Non-pigmented ciliary epithelial cell (primary cell): Measurements from ENCODE around the gene KCNJ6.
A peak's percentile ranks its signal among the peaks of the same experiment; 100 is the strongest.

Source experiments
- DNase-seq: peaks from one replicate; pipeline ENCODE4 v3.0.0-alpha.2; 2010; ENCODE audit warnings: low read depth

KCNJ6 gene

DNA sequence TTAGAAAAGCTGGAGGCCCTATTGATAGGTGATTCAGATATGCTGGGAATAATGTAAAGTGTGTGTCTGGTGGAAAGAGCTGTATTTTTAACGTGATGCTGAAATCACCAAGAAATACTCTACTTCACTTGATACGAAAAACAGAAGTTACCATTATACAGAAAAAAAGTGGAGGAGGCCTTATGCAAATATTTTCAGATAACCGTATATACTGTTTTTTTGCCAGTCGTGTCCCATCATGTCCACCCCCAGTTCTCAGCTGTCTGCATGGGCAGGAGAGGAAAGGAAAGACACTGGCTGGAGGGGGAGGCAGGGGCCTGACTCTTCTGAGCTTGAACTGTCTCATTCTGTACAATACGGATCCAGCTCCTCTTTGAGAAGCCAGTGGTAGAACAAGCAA lies 51.1 kb downstream of the KCNJ6 start:
- no peak for DNase-seq

DNA sequence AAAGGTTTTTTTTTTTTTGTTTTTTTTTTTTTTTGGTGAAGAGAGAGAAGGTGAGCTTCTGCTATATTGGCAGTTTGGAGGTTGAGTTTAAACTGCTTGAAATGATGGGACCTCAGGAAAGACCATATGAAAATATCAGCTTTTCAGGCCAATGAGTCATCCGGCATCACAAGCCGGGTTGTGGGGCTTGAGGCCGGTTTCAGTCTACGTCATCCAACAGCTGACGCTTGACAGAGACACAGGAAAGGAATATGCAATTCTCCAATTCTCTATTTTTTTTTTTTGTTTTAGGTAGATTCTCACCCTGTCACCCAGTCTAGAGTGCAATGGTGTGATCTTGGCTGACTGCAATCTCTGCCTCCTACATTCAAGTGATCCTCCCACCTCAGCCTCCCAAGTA lies 52.4 kb downstream of the KCNJ6 start:
- peak; percentile 71 for DNase-seq

GRCh38 chr21:37862536-37862935 lies 53.7 kb downstream of the KCNJ6 start:
- DNase-seq: no peak

DNA sequence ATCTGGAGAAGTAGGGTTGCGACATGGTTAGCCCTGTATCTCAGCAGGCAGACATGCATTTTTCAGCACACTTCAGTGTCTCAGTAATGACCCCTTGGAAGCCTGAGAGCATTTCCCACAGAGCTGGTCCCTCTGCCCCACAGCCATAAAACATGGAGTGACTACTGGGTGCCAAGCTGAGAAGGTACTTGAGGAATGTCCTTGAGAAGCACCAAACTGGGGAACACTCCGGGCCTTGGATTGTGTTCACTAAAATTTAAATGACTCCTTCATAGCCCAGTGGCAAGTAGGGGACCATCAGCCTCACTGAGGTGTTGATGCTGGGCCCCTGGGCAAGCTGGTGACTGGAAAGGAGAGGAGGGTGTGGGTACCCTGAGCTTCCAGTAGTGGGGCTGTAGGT lies 54.7 kb downstream of the KCNJ6 start:
- no peak for DNase-seq

DNA sequence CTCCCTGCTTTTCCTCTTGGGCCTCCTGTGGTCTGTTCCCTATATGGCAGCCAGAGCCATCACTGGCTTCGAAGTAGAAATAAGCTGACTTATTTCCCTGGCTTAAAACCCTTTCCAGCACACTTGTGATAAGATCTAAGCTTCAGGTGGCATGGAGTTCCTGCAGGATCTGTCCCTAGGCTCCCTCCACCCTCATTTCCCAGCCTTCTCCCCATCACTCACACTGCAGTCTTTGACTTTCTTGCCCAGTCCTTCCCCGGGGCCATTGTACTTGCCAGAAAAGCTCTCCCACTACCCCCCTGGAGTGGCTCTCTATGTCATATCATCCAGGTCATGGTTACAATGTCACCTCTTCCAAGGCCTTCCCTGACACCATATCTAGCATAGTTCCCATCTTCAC lies 55.8 kb downstream of the KCNJ6 start:
- DNase-seq: no peak

GRCh38 chr21:37855647-37856625 lies 60.3 kb downstream of the KCNJ6 start:
- no peak for DNase-seq

GRCh38 chr21:37855271-37855646 lies 61.0 kb downstream of the KCNJ6 start:
- no peak for DNase-seq

DNA sequence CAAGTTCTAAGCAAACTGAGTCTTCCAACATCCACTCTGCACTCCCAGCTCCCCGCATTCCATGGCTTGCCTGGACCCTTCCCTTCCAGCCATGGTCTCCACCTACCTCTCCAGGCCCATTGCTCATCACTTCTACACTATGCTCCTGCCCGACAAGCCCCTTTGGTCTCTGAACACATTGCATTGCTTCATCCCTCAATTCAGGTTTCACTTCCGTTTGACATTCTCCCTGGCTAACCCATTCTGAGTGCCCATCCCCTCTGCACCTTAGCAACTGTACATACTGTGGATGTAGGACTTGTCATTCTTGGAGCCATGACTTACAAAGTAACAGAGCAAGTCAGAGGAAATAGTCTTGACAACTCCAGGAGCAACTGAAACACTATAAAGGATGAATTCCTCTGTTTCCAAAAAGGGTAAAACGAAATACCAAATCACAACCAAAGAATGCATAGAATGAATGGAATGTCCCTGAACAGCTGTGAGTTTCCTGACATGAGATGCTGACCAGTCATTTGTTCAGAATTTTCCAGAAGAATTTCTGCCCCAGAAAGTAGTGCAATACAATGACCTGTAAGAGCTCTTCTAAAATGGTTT lies 66.7 kb downstream of the KCNJ6 start:
- peak; percentile 67 for DNase-seq

DNA sequence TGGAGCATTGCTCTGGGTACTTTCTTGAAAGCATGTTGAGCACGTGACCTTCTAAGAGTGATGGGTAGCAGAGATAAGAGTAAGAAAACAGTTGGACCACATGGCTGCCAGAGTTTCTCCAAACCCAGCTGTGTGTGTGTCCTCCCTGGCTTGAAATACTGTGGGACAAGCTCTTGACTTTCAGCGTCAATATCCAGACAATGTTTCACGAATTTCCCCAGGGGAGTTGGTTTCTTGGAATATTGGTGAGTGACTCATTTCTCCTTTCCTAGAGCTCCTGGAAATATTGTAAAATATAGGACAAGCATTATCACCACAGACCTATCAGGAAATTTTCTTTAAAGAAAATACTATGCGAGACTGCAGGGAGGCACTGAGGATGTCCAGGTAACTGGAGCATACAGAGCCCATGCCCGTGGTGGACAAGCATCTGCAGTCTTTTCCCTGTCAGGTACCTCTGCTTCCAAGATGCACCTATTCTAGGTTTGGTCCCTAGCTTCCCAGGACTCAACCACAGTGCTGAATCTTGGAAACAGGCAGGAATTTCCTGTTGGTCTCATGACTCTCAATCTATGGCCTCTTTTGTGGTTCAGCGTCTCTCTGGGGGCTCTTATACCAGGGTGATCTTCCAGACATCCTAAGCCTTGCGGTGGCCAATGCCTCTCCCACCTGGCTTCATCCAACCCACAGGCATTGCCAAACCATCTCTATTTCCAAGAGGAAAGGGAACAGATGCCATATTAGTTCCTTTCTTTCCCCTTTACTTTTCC lies 67.4 kb downstream of the KCNJ6 start:
- DNase-seq: no peak

GRCh38 chr21:37845535-37845934 lies 70.7 kb downstream of the KCNJ6 start:
- DNase-seq: no peak

GRCh38 chr21:37843191-37843590 lies 73.1 kb downstream of the KCNJ6 start:
- no peak for DNase-seq

DNA sequence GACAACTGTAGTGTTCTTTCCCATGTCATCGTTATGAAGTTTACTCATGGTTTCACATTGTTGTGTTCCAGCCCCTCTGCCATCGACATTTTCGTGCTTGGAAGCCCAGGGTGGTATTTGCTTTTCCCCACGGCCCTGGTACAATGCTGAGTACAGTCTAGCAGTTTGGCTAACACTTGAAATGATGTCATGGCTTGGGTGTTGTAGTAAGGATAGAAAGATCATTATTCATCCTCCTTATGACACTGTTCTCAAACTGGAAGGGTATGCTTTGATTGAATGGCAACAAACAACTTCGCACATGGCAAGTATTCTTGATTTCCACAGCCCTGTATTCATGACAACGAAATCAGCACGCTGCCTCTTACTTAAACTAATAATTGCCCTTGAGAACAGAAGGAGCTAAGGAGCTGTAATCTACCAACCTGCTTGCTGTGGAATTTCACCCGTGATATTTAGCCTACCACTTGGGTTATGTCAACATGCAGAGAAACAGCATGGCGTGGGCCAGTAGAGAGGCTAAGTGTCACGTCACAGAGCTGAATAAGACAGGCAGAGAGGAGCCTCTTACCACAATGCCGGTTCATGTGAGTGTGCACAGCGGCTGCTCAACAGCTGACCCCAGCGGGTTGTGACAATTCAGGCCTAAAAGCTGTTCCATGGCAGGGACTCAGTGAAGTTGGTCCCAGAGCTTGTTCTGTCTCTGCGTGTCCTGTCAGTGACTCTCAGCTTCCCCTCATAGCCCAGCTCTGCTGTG lies 73.9 kb downstream of the KCNJ6 start:
- DNase-seq: no peak

DNA sequence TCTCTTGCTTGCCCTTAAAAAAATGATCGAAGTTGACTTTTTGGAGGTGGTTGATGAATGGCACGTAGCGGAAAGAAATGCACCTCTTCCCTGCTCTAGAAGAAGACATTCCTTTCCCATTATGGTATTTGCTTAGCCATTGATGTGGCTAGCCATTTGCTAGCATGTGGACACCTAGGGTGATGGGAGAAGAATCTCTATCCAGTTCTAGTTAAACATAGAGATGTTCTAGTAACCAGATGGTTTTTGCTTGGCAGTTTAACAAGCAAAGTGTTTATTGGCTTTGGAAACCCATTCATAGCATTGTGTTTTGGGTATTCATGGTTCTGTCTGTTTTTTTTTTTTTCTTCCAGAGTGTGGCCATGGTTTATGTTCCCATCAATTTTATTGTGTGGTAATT lies 78.9 kb downstream of the KCNJ6 start:
- no peak for DNase-seq

DNA sequence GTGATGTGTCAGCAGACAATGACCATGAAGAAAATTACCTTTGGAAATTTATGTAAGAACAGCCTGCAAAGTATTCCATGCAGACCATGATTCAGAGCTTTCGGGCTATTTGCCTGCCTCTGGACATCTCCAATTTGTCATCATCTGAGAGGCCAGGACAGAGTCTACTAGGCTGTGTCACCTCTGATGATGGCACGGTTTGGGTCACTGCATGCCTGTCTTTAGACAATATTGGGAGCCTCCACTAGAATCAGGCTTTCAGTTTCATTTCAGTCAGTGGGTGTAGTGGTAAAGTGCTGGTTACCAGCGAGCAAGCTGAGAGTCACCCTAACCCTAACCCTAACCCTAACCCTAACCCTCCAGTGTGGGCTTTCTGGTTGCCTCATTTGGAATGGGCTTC lies 80.8 kb downstream of the KCNJ6 start:
- DNase-seq: no peak

DNA sequence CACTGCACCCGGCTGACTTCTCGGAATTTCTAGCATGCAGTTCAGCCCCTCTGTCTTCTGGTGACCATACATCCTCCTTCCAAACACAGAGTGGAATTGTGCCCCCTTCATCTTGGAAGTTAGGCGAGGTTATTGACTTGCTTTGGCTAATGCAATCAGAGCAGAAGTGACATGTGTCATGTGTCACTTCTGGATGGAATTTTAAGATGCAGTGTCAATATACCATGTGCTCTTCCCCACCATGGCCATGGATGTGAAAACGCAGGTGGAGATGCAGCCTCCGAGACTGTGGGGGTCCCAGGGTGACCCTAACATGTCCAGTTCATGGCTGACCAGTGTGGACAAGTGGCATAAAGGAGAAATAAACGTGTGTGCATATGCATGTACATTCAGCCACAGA lies 83.0 kb downstream of the KCNJ6 start:
- no peak for DNase-seq

- DNase-seq: no peak
Observed at GRCh38 chr21:37829447-37829846, 86.8 kb downstream of the KCNJ6 start.

GRCh38 chr21:37828991-37829390 lies 87.3 kb downstream of the KCNJ6 start:
- no peak for DNase-seq

- DNase-seq: no peak
Observed at GRCh38 chr21:37828556-37828955, 87.7 kb downstream of the KCNJ6 start.

- no peak for DNase-seq
Observed at GRCh38 chr21:37827913-37828312, 88.3 kb downstream of the KCNJ6 start.

GRCh38 chr21:37821786-37822450 lies 94.3 kb downstream of the KCNJ6 start:
- no peak for DNase-seq

DNA sequence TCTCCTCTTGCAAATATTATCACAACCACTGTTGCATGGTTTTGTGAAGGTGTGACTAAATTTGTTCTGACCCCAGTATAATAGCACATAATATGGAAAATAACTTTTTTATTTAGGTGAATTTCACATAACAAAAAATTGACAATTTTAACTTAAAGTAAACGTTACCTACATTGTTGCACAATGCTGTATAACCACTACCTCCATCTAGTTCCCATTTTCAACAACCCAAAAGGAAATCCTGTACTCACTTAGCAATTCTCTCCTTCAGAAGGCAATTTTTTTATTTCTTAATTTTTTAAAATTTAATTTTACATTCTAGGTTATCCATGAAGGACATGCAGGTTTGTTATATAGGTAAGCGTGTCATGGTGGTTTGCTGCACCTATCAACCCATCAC lies 95.2 kb downstream of the KCNJ6 start:
- no peak for DNase-seq

- DNase-seq: no peak
Observed at GRCh38 chr21:37819372-37819771, 96.9 kb downstream of the KCNJ6 start.
